Astrocyte (in vitro differentiated cells and primary cell): ENCODE results near the gene IL10RB.

Experiments
- CTCF ChIP-seq: IDR thresholded peaks from 2 replicates; pipeline ENCODE4 v1.5.1; 2011; ENCODE audit warnings: low read depth, mild to moderate bottlenecking, inconsistent platforms, low read length, moderate library complexity; ENCODE audit not compliant: insufficient read depth
- EZH2 ChIP-seq: IDR thresholded peaks from 2 replicates; pipeline ENCODE4 v1.6.1; 2012; ENCODE audit warnings: mild to moderate bottlenecking, low read length, inconsistent platforms; ENCODE audit not compliant: insufficient read depth

- TF ChIP-seq CTCF (no peak), EZH2 (no peak)
Observed at GRCh38 chr21:33251119-33251518, 15.0 kb upstream of the IL10RB start.
